Sigmoid colon (tissue), 7 donors: Measurements from ENCODE around the gene TRIM58. TPM values are rescaled to one million over a fixed set of nuclear protein-coding genes. Genes with fewer than 3 reads are reported as not detected.

Experiments
- DNase-seq: peaks from one replicate; pipeline ENCODE4 v3.0.0-alpha.2; 2019
- H3K27ac ChIP-seq, 4 donors: fragments of 200-600 bp; sonication (generic); one replicate each; pipeline ENCODE4 v1.5.1; 2016 to 2019; ENCODE audit warnings: mild to moderate bottlenecking in 1 of 4
- H3K27me3 ChIP-seq, 3 donors: fragments of 200-600 bp; sonication (generic); one replicate each; pipeline ENCODE4 v1.5.1; 2019; ENCODE audit warnings: mild to moderate bottlenecking in 1 of 3
- H3K36me3 ChIP-seq, 4 donors: fragments of 200-600 bp; sonication (generic); one replicate each; pipeline ENCODE4 v1.5.1; 2016 to 2019
- H3K4me1 ChIP-seq, 4 donors: fragments of 200-600 bp; sonication (generic); one replicate each; pipeline ENCODE4 v1.5.1; 2017 to 2019
- H3K4me3 ChIP-seq, 4 donors: fragments of 200-600 bp; sonication (generic); one replicate each; pipeline ENCODE4 v1.5.1; 2017 to 2019; ENCODE audit warnings: mild to moderate bottlenecking in 2 of 4, moderate library complexity in 1 of 4
- H3K9me3 ChIP-seq, 4 donors: fragments of 200-600 bp in 3 of 4; sonication (generic) in 3 of 4; one replicate each; pipeline versions ENCODE4 v1.5.1 to v1.6.1; 2013 to 2019
- CTCF ChIP-seq, 4 experiments: fragments of 450-650 bp in 3 of 4; fragments of 200-600 bp in 1 of 4; IDR thresholded peaks; one replicate each; pipeline ENCODE4 v1.5.1; 2016 to 2019; ENCODE audit warnings: antibody characterized with exemption in 4 of 4, mild to moderate bottlenecking in 3 of 4, moderate library complexity in 2 of 4
- EP300 ChIP-seq, 4 donors: sonication (generic); formaldehyde crosslinking; IDR thresholded peaks; one replicate each; pipeline ENCODE4 v1.6.1; 2017; ENCODE audit warnings: antibody characterized with exemption in 4 of 4
- POLR2A ChIP-seq, 2 donors: fragments of 450-650 bp; IDR thresholded peaks; one replicate each; pipeline ENCODE4 v1.6.1; 2016; ENCODE audit warnings: antibody characterized with exemption in 2 of 2, mild to moderate bottlenecking in 2 of 2, moderate library complexity in 2 of 2
- POLR2AphosphoS5 ChIP-seq, 4 donors: sonication (generic); formaldehyde crosslinking; IDR thresholded peaks; one replicate each; pipeline ENCODE4 v1.6.1; 2017; ENCODE audit warnings: antibody characterized with exemption in 4 of 4
- WGBS, 2 donors: extraction: QIAGEN DNeasy Blood & Tissue Kit; methylation state at CpG; one replicate each; pipeline ENCODE4 v1.1.7; 2013; 5-methylcytosine and 5-hydroxymethylcytosine counted together
- intact Hi-C: fragments of 100-400 bp; cut with DNase I; formaldehyde crosslinking; loops from one replicate; pipeline ENCODE4 v1.15.1; 2023
- polyA plus RNA-seq, 3 donors: library from polyadenylated mRNA; stranded (reverse); fragments of 200-250 nt; gene quantifications; one replicate each; pipeline ENCODE4 v1.2.3, GENCODE V29; 2013
- total RNA-seq, 4 donors: library from RNA; depleted of rRNA; stranded (reverse); fragments of >200 nt; gene quantifications; one replicate each; pipeline ENCODE4 v1.1.0, GENCODE V29; 2016
- donor health status: healthy with polysubstance abuse.
- donor health status: Bipolar disorder and iron deficiency.
- donor health status: healthy.

TRIM58 gene
- total and polyA plus RNA-seq, 7 donors: 0.41 to 2.1 (median 0.87) TPM

- WGBS, 2 donors: 92 to 93% methylated on average over 9 of the region's 9 CpGs
- intact Hi-C loops: no loop called here
Measured at GRCh38 chr1:247924868-247925267, 67.9 kb downstream of the TRIM58 start, which contains the start of gene OR2AJ1. OR2AJ1 (plus strand) TSS chr1:247924889; CDS start chr1:247933769, 8,880 bp downstream.

More at GRCh38 chr1:247924868-247925267, 67.9 kb downstream of the TRIM58 start, which contains the start of gene OR2AJ1:
- no peak for TF ChIP-seq EP300 (IDR thresholded peaks at IDR 0.05)
- no peak for TF ChIP-seq POLR2A (IDR thresholded peaks at IDR 0.05)
- no peak for TF ChIP-seq POLR2AphosphoS5 (IDR thresholded peaks at IDR 0.05)
- no peak for TF ChIP-seq CTCF (IDR thresholded peaks at IDR 0.05)
- no peak within 1 kb of the TSS for H3K27ac ChIP-seq
- DNase-seq: no peak
- no peaks in the 10 kb centered on the region for H3K4me1 ChIP-seq
- H3K27me3 ChIP-seq: no peaks in the 10 kb centered on the region
- H3K4me3 ChIP-seq: no peak within 1 kb of the TSS
- H3K9me3 ChIP-seq: no peaks in the 10 kb centered on the region
- no peaks in the 10 kb centered on the region for H3K36me3 ChIP-seq

Other genes with a start within 250 kb of the TRIM58 start
- gene OR13G1, start 177.4 kb upstream of the TRIM58 start, total RNA-seq: not detected
- gene OR13G1, start 177.4 kb upstream of the TRIM58 start, polyA plus RNA-seq: not detected
- not detected for gene OR6F1, start 140.5 kb upstream of the TRIM58 start, total RNA-seq
- gene OR6F1, start 140.5 kb upstream of the TRIM58 start, polyA plus RNA-seq: not detected
- gene OR14K1, start 118.6 kb upstream of the TRIM58 start, total RNA-seq: under 1 TPM in 1 of 4 donors, not detected in 3; 0.99 TPM
- not detected for gene OR14K1, start 118.6 kb upstream of the TRIM58 start, polyA plus RNA-seq
- gene OR14A2, start 109.0 kb upstream of the TRIM58 start, total RNA-seq: not detected
- gene OR14A2, start 109.0 kb upstream of the TRIM58 start, polyA plus RNA-seq: not detected
- gene OR1C1, start 96.6 kb upstream of the TRIM58 start, total RNA-seq: not detected
- gene OR1C1, start 96.6 kb upstream of the TRIM58 start, polyA plus RNA-seq: not detected
- not detected for gene OR14A16, start 33.1 kb upstream of the TRIM58 start, total RNA-seq
- not detected for gene OR14A16, start 33.1 kb upstream of the TRIM58 start, polyA plus RNA-seq
- not detected for gene OR11L1, start 15.3 kb upstream of the TRIM58 start, total RNA-seq
- not detected for gene OR11L1, start 15.3 kb upstream of the TRIM58 start, polyA plus RNA-seq
- 1 to 10 TPM in 1 of 4 donors, under 1 TPM in 2, not detected in 1; 0.36 to 3.0 (median 0.99) TPM for gene OR2W3, start 38.4 kb downstream of the TRIM58 start, total RNA-seq
- under 1 TPM in 1 of 3 donors, not detected in 2; 0.44 TPM for gene OR2W3, start 38.4 kb downstream of the TRIM58 start, polyA plus RNA-seq
- gene OR2T8, start 63.1 kb downstream of the TRIM58 start, total RNA-seq: not detected
- gene OR2T8, start 63.1 kb downstream of the TRIM58 start, polyA plus RNA-seq: not detected
- gene OR2AJ1, start 67.7 kb downstream of the TRIM58 start, total RNA-seq: not detected
- not detected for gene OR2AJ1, start 67.7 kb downstream of the TRIM58 start, polyA plus RNA-seq
- not detected for gene OR2L8, start 91.7 kb downstream of the TRIM58 start, total RNA-seq
- gene OR2L8, start 91.7 kb downstream of the TRIM58 start, polyA plus RNA-seq: not detected
- under 1 TPM in 1 of 4 donors, not detected in 3; 0.55 TPM for gene OR2AK2, start 108.0 kb downstream of the TRIM58 start, total RNA-seq
- gene OR2AK2, start 108.0 kb downstream of the TRIM58 start, polyA plus RNA-seq: under 1 TPM in 1 of 3 donors, not detected in 2; 0.07 TPM
- gene OR2L5, start 156.5 kb downstream of the TRIM58 start, total RNA-seq: not detected
- under 1 TPM in 1 of 3 donors, not detected in 2; 0.03 TPM for gene OR2L5, start 156.5 kb downstream of the TRIM58 start, polyA plus RNA-seq
- under 1 TPM in 2 of 4 donors, not detected in 2; under 0.01 to 0.81 TPM for gene OR2L2, start 172.9 kb downstream of the TRIM58 start, total RNA-seq
- under 1 TPM in 1 of 3 donors, not detected in 2; 0.06 TPM for gene OR2L2, start 172.9 kb downstream of the TRIM58 start, polyA plus RNA-seq
- gene OR2L3, start 189.6 kb downstream of the TRIM58 start, total RNA-seq: under 1 TPM in 1 of 4 donors, not detected in 3; 0.27 TPM
- under 1 TPM in 1 of 3 donors, not detected in 2; 0.01 TPM for gene OR2L3, start 189.6 kb downstream of the TRIM58 start, polyA plus RNA-seq
- not detected for gene OR2L13, start 238.0 kb downstream of the TRIM58 start, total RNA-seq
- under 1 TPM in 1 of 3 donors, not detected in 2; 0.15 TPM for gene OR2L13, start 238.0 kb downstream of the TRIM58 start, polyA plus RNA-seq